Measurements from ENCODE around the gene OR51B2. TPM values are rescaled to one million over a fixed set of nuclear protein-coding genes. Genes with fewer than 3 reads are reported as not detected.
"Not testable (repeated sequence)": the region's sequence is repeated elsewhere in the genome, so short reads cannot be mapped to it uniquely, and the experiment has no call there.

Gene OR51B2
- total RNA-seq, 2 donors from 2014 or later: not detected

DNA sequence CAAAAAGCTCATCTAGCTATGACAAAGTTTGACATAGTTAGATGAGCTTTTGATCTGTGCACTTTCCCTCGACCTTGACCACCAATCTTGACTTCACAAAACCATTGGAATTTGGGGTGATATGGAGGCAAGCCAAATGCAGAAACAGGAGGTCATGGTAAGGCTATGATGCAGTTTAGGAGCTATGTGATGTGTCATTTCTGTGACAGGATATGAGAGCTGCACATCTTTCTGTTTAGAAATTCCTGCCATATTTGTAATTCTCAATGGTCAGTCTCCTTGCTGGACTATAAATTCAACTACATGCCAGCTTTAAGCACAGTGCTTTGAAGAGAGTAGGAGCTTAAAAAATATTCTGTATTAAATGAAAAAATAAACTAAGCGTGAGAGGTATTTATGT is 40.1 kb upstream of the OR51B2 start:
- TF ChIP-seq, protein P1, sequence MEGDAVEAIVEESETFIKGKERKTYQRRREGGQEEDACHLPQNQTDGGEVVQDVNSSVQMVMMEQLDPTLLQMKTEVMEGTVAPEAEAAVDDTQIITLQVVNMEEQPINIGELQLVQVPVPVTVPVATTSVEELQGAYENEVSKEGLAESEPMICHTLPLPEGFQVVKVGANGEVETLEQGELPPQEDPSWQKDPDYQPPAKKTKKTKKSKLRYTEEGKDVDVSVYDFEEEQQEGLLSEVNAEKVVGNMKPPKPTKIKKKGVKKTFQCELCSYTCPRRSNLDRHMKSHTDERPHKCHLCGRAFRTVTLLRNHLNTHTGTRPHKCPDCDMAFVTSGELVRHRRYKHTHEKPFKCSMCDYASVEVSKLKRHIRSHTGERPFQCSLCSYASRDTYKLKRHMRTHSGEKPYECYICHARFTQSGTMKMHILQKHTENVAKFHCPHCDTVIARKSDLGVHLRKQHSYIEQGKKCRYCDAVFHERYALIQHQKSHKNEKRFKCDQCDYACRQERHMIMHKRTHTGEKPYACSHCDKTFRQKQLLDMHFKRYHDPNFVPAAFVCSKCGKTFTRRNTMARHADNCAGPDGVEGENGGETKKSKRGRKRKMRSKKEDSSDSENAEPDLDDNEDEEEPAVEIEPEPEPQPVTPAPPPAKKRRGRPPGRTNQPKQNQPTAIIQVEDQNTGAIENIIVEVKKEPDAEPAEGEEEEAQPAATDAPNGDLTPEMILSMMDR (IDR thresholded peaks at IDR 0.05): no peak
- ATAC-seq (ENCODE audit: insufficient number of reproducible peaks, low FRiP score, low read depth): no peak
- Histone ChIP-seq H3K9me3 (no peaks in the 10 kb centered on the region), H3K4me3 (no peak overlapping the region), H3K27ac (no peak overlapping the region), H3K27me3 (replicated peaks; ENCODE audit: insufficient read depth) (no peaks in the 10 kb centered on the region), H3K4me1 (ENCODE audit: control insufficient read depth in 1 of 2, low read depth in 2 of 2) (peaks cover 6 to 17% of the 10 kb centered on the region in 2 donors), H3K36me3 (no peaks in the 10 kb centered on the region)
- no peak for DNase-seq (ENCODE audit: low spot score)

DNA sequence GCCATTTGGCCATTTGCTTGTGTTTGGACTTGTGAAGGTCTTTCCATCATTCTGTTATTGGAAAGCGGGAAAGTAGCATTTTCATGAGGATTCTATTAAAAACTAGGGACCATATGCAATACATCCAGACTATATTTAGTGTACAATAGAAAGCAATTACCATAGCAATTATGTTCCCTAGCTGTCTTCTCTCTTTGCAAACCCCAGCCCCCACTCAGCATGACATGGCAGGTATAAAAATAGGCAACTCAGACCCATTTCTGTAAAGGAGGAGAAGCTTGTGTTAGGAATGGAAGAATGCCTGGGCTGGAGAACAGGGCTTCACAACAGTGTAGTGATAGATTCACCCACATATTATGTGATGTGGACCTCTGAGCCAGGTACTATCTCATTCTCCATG is 39.6 kb upstream of the OR51B2 start:
- DNase-seq (ENCODE audit: low spot score) (no peak), ATAC-seq (ENCODE audit: insufficient number of reproducible peaks, low FRiP score, low read depth) (no peak)
- H3K27me3 ChIP-seq (replicated peaks; ENCODE audit: insufficient read depth): no peaks in the 10 kb centered on the region
- no peaks in the 10 kb centered on the region for H3K36me3 ChIP-seq
- H3K4me1 ChIP-seq (ENCODE audit: control insufficient read depth in 1 of 2, low read depth in 2 of 2): peaks cover 6 to 17% of the 10 kb centered on the region in 2 donors
- no peaks in the 10 kb centered on the region for H3K9me3 ChIP-seq
- TF ChIP-seq, protein P1 (IDR thresholded peaks at IDR 0.05): no peak
- H3K27ac ChIP-seq: no peak overlapping the region
- no peak overlapping the region for H3K4me3 ChIP-seq

DNA sequence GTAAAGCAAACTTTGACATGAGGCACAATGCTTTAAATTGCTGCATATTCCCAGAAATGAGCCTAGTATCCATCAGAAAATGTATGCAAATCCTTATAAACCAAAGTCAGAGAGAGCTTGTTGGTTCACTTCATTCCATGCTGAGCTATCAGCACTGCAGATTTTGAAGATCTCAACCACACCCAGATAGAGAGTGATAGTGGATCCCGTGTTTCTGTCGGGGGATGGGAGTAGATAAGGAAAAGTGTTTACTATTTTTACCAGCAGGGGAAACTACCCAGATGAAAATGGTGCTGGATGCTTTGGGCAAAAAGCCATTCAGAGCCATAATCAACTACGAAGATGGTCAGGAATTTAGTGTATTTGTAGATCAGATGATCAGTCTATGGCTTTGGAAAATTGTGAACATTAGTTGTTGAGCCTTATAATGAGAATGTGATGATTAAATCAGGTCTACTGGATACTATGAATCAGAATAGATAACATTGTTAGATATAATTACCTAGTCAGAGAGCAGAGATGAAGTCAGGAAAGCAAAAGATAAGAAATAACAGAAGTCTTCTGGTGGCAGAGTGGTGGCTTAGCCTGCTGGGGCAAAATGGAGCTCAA is 38.0 kb upstream of the OR51B2 start:
- no peak overlapping the region for H3K27ac ChIP-seq
- no peaks in the 10 kb centered on the region for H3K9me3 ChIP-seq
- ATAC-seq (ENCODE audit: insufficient number of reproducible peaks, low FRiP score, low read depth) (no peak), DNase-seq (ENCODE audit: low spot score) (no peak)
- TF ChIP-seq, protein P1 (IDR thresholded peaks at IDR 0.05): no peak
- H3K27me3 ChIP-seq (replicated peaks; ENCODE audit: insufficient read depth): no peaks in the 10 kb centered on the region
- no peak overlapping the region for H3K4me3 ChIP-seq
- H3K4me1 ChIP-seq (ENCODE audit: control insufficient read depth in 1 of 2, low read depth in 2 of 2): peaks cover 0 to 3% of the 10 kb centered on the region in 2 donors
- H3K36me3 ChIP-seq: no peaks in the 10 kb centered on the region

DNA sequence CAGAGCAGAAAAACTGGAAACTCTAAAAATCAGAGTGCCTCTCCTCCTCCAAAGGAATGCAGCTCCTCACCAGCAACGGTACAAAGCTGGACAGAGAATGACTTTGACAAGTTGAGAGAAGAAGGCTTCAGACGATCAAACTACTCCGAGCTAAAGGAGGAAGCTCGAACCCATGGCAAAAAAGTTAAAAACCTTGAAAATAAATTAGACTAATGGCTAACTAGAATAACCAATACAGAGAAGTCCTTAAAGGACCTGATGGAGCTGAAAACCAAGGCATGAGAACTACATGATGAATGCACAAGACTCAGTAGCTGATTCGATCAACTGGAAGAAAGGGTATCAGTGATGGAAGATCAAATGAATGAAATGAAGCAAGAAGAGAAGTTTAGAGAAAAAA is 31.9 kb upstream of the OR51B2 start:
- ATAC-seq (ENCODE audit: insufficient number of reproducible peaks, low FRiP score, low read depth); H3K4me1 ChIP-seq (ENCODE audit: control insufficient read depth in 1 of 2, low read depth in 2 of 2); H3K27me3 ChIP-seq (replicated peaks; ENCODE audit: insufficient read depth); H3K4me3 ChIP-seq; H3K27ac ChIP-seq; H3K36me3 ChIP-seq; H3K9me3 ChIP-seq; DNase-seq (ENCODE audit: low spot score): not testable (repeated sequence)

DNA sequence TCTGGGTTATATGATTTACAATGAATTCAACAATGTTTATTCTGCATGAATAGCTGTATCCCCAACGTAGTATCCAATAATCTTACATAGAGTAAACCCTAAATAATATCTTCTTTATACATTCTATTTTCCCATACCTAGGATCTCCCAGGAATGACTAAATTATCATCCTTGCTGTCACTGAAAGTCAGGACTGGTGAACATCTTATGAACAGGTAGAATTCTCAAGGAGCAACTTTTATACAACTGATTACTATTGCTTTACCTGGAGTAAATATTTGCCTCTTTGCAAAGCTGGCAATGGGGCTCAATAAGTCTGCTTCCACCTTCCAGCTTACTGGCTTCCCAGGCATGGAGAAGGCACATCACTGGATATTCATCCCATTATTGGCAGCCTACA is 27.1 kb upstream of the OR51B2 start, which contains the start of gene OR51B6:
TSS of gene OR51B6 (plus strand) at position 301 of the 400 bp plus-strand sequence. CDS start at position 301, 0 bp downstream.
- H3K27ac ChIP-seq: no peak within 1 kb of the TSS

More for the DNA sequence above, 27.1 kb upstream of the OR51B2 start, which contains the start of gene OR51B6:
- H3K4me3 ChIP-seq: no peak within 1 kb of the TSS
- no peaks in the 10 kb centered on the region for H3K9me3 ChIP-seq
- TF ChIP-seq, protein P1 (IDR thresholded peaks at IDR 0.05): no peak
- H3K4me1 ChIP-seq (ENCODE audit: control insufficient read depth in 1 of 2, low read depth in 2 of 2): no peaks in the 10 kb centered on the region
- DNase-seq (ENCODE audit: low spot score) (no peak), ATAC-seq (ENCODE audit: insufficient number of reproducible peaks, low FRiP score, low read depth) (no peak)
- no peaks in the 10 kb centered on the region for H3K27me3 ChIP-seq (replicated peaks; ENCODE audit: insufficient read depth)
- H3K36me3 ChIP-seq: no peaks in the 10 kb centered on the region

All from thoracic aorta (tissue), 2 donors.